Breast epithelium (tissue), 3 donors: Measurements from ENCODE around the gene MGAT5.
"Not testable (repeated sequence)": the region's sequence is repeated elsewhere in the genome, so short reads cannot be mapped to it uniquely, and the experiment has no call there.

ENCODE experiments used
- CTCF ChIP-seq, 3 donors: fragments of 450-650 bp; IDR thresholded peaks; one replicate each; pipeline ENCODE4 v1.5.1; 2016 to 2017; ENCODE audit warnings: antibody characterized with exemption in 3 of 3, mild to moderate bottlenecking in 3 of 3, moderate library complexity in 3 of 3
- POLR2A ChIP-seq: fragments of 450-650 bp; IDR thresholded peaks from one replicate; pipeline ENCODE4 v1.6.1; 2016; ENCODE audit warnings: antibody characterized with exemption, mild to moderate bottlenecking, moderate library complexity
- POLR2AphosphoS5 ChIP-seq, 3 donors: sonication (generic); formaldehyde crosslinking; IDR thresholded peaks; one replicate each; pipeline ENCODE4 v1.6.1; 2017; ENCODE audit warnings: antibody characterized with exemption in 3 of 3

GRCh38 chr2:134476982-134477381 lies 223.1 kb downstream of the MGAT5 start:
- TF ChIP-seq CTCF (IDR thresholded peaks at IDR 0.05); POLR2A; POLR2AphosphoS5 (IDR thresholded peaks at IDR 0.05): not testable (repeated sequence)
